H1 (cell line): Measurements from ENCODE around the gene TAS2R31. TPM values are rescaled to one million over a fixed set of nuclear protein-coding genes. Genes with fewer than 3 reads are reported as not detected.

Experiments used
- CTCF ChIA-PET: fragments of 300-600 bp; sonication (Branson Sonifier 250); formaldehyde crosslinking; loops from one replicate; lab custom pipeline; 2021; ENCODE audit not compliant: partially characterized antibody; lab: Charles Lee
- POLR2A ChIA-PET: fragments of 300-600 bp; sonication (Branson Sonifier 250); formaldehyde crosslinking; loops from one replicate; lab custom pipeline; 2021; ENCODE audit warnings: inconsistent platforms; ENCODE audit not compliant: partially characterized antibody; lab: Charles Lee
- DNase-seq, 2 experiments: peaks; one replicate each; pipeline versions ENCODE4 v3.0.0 to v3.0.0-alpha.2; 2010 to 2022; ENCODE audit warnings: low spot score in 2 of 2, low read depth in 1 of 2, mixed read lengths in 1 of 2
- FAIRE-seq: peaks from 2 replicates; lab custom pipeline; 2011; peaks lifted over from hg19 to GRCh38; lab: Jason Lieb, UNC
- H2AFZ ChIP-seq: 2 replicates; pipeline ENCODE4 v1.8.1; 2012; ENCODE audit warnings: low read length, inconsistent platforms
- H2AK5ac ChIP-seq: 2 replicates; pipeline ENCODE4 v1.6.1; 2013; ENCODE audit warnings: low read depth, low read length
- H2BK120ac ChIP-seq: replicated peaks from 2 replicates; pipeline ENCODE3; 2013; ENCODE audit warnings: low read depth, low read length, inconsistent platforms
- H2BK12ac ChIP-seq: 2 replicates; pipeline ENCODE4 v1.6.1; 2013; ENCODE audit warnings: low read depth, low read length
- H2BK15ac ChIP-seq: 2 replicates; pipeline ENCODE4 v1.6.1; 2013; ENCODE audit warnings: low read length
- H2BK20ac ChIP-seq: 2 replicates; pipeline ENCODE4 v1.6.1; 2013; ENCODE audit warnings: low read length
- H2BK5ac ChIP-seq: 2 replicates; pipeline ENCODE4 v1.6.1; 2013; ENCODE audit warnings: low read depth, low read length
- H3K14ac ChIP-seq: 2 replicates; pipeline ENCODE4 v1.6.1; 2013; ENCODE audit warnings: inconsistent platforms; ENCODE audit not compliant: insufficient read length
- H3K18ac ChIP-seq: 2 replicates; pipeline ENCODE4 v1.6.1; 2013; ENCODE audit warnings: low read length; ENCODE audit errors: extremely low read depth
- H3K23ac ChIP-seq: 2 replicates; pipeline ENCODE4 v1.6.1; 2013; ENCODE audit warnings: inconsistent platforms; ENCODE audit not compliant: insufficient read length
- H3K23me2 ChIP-seq: 2 replicates; pipeline ENCODE4 v1.6.1; 2013; ENCODE audit warnings: low read depth, low read length
- H3K27ac ChIP-seq: 2 replicates; pipeline ENCODE4 v1.6.1; 2011; ENCODE audit warnings: low read depth, low read length, inconsistent platforms
- H3K27me3 ChIP-seq, 4 experiments: replicated peaks in 1 of 4; 1 replicate in 1 of 4; 2 replicates in 3 of 4; pipeline versions ENCODE4 v1.6.1 to v1.8.1; 2011 to 2013; ENCODE audit warnings: low read length in 3 of 4, mild to moderate bottlenecking in 3 of 4, inconsistent platforms in 2 of 4, mixed read lengths in 2 of 4, moderate library complexity in 1 of 4; ENCODE audit not compliant: control insufficient read depth in 3 of 4, insufficient read depth in 3 of 4; ENCODE audit errors: extremely low read depth in 1 of 4
- H3K36me3 ChIP-seq, 4 experiments: 2 replicates each; pipeline versions ENCODE4 v1.6.1 to v1.8.1; 2011 to 2013; ENCODE audit warnings: mild to moderate bottlenecking in 4 of 4, low read length in 3 of 4, moderate library complexity in 2 of 4, control low read depth in 1 of 4, inconsistent platforms in 1 of 4; ENCODE audit not compliant: insufficient read depth in 4 of 4, control insufficient read depth in 2 of 4
- H3K4ac ChIP-seq: replicated peaks from 2 replicates; pipeline ENCODE3; 2013; ENCODE audit warnings: low read length, low read depth, mixed read lengths, inconsistent platforms; ENCODE audit not compliant: insufficient read length
- H3K4me1 ChIP-seq, 4 experiments: replicated peaks in 1 of 4; 1 replicate in 1 of 4; 2 replicates in 3 of 4; pipeline versions ENCODE4 v1.6.1 to v1.8.1; 2011 to 2013; ENCODE audit warnings: low read length in 3 of 4, inconsistent platforms in 2 of 4, mixed read lengths in 1 of 4; ENCODE audit not compliant: insufficient read depth in 4 of 4, control insufficient read depth in 3 of 4
- H3K4me2 ChIP-seq, 2 experiments: 2 replicates each; pipeline versions ENCODE4 v1.6.1 to v1.8.1; 2011 to 2013; ENCODE audit warnings: low read depth in 2 of 2, low read length in 2 of 2, control low read depth in 1 of 2, inconsistent platforms in 1 of 2, mild to moderate bottlenecking in 1 of 2; ENCODE audit not compliant: insufficient read depth in 1 of 2
- H3K4me3 ChIP-seq, 4 experiments: fragments of 200-600, 300-600 bp in 1 of 4; sonication (generic), shearing (Covaris generic), sonication (Bioruptor Twin) in 1 of 4; 2 replicates each; pipeline versions ENCODE4 v1.5.1 to v1.8.1; 2011 to 2016; ENCODE audit warnings: low read length in 4 of 4, low read depth in 3 of 4, control low read depth in 2 of 4, inconsistent platforms in 2 of 4, mild to moderate bottlenecking in 2 of 4, mixed read lengths in 1 of 4, moderate library complexity in 1 of 4; ENCODE audit not compliant: insufficient read depth in 2 of 4; ENCODE audit errors: extremely low read depth in 1 of 4
- H3K56ac ChIP-seq: replicated peaks from 2 replicates; pipeline ENCODE3; 2013; ENCODE audit warnings: low read depth, mild to moderate bottlenecking, mixed read lengths, low read length, inconsistent platforms; ENCODE audit not compliant: insufficient read length
- H3K79me1 ChIP-seq: 2 replicates; pipeline ENCODE4 v1.6.1; 2013; ENCODE audit warnings: low read depth, low read length, control low read depth
- H3K79me2 ChIP-seq, 2 experiments: 2 replicates each; pipeline versions ENCODE4 v1.6.1 to v1.8.1; 2012 to 2013; ENCODE audit warnings: low read length in 2 of 2, mild to moderate bottlenecking in 2 of 2, inconsistent platforms in 1 of 2; ENCODE audit not compliant: insufficient read depth in 2 of 2, control insufficient read depth in 1 of 2
- H3K9ac ChIP-seq, 4 experiments: replicated peaks in 1 of 4; 1 replicate in 1 of 4; 2 replicates in 3 of 4; pipeline versions ENCODE4 v1.6.1 to v1.8.1; 2011 to 2013; ENCODE audit warnings: low read depth in 3 of 4, low read length in 3 of 4, control low read depth in 2 of 4, mild to moderate bottlenecking in 2 of 4, moderate library complexity in 2 of 4, inconsistent platforms in 1 of 4; ENCODE audit errors: extremely low read depth in 1 of 4
- H3K9me3 ChIP-seq, 2 experiments: 2 replicates each; pipeline versions ENCODE4 v1.6.1 to v1.8.1; 2012 to 2013; ENCODE audit warnings: mild to moderate bottlenecking in 2 of 2, moderate library complexity in 2 of 2, control low read depth in 1 of 2, inconsistent platforms in 1 of 2, low read depth in 1 of 2, low read length in 1 of 2, mixed read lengths in 1 of 2; ENCODE audit not compliant: insufficient read depth in 2 of 2
- H4K20me1 ChIP-seq, 2 experiments: replicated peaks in 1 of 2; 2 replicates each; pipeline versions ENCODE3 to v1.8.1; 2011 to 2013; ENCODE audit warnings: inconsistent platforms in 2 of 2, low read length in 2 of 2, mild to moderate bottlenecking in 1 of 2; ENCODE audit not compliant: insufficient read depth in 2 of 2, control insufficient read depth in 1 of 2
- H4K5ac ChIP-seq: 2 replicates; pipeline ENCODE4 v1.6.1; 2013; ENCODE audit warnings: low read length, low read depth, mixed read lengths, inconsistent platforms; ENCODE audit not compliant: insufficient read length
- H4K8ac ChIP-seq: 2 replicates; pipeline ENCODE4 v1.8.0; 2013; ENCODE audit warnings: mild to moderate bottlenecking, moderate library complexity, low read length, inconsistent platforms; ENCODE audit not compliant: insufficient read depth; ENCODE audit errors: extremely low read depth
- H4K91ac ChIP-seq: replicated peaks from 2 replicates; pipeline ENCODE3; 2013; ENCODE audit warnings: low read length, mixed read lengths, inconsistent platforms; ENCODE audit not compliant: insufficient read length
- GABPA ChIP-seq: IDR thresholded peaks from 2 replicates; pipeline ENCODE4 v1.6.1; 2011; ENCODE audit warnings: mild to moderate bottlenecking, low read length, moderate library complexity, borderline replicate concordance; ENCODE audit not compliant: insufficient read depth
- whole genome bisulfite sequencing, 2 experiments: shearing (Covaris generic) in 1 of 2; methylation state at CpG; one replicate each; pipeline versions ENCODE4 v1.1.6 to v1.1.7; 2013 to 2015; ENCODE audit warnings: low lambda C conversion rate in 2 of 2, mixed read lengths in 2 of 2, inconsistent platforms in 1 of 2, low coverage in 1 of 2, missing lambda C conversion rate in 1 of 2; ENCODE audit not compliant: insufficient replicate concordance in 2 of 2, insufficient coverage in 1 of 2, insufficient read length in 1 of 2; ENCODE audit errors: extremely low coverage in 1 of 2, missing lambda C conversion rate in 1 of 2; 5-methylcytosine and 5-hydroxymethylcytosine counted together
- polyA plus RNA-seq, 7 experiments: library from polyadenylated mRNA; depleted of rRNA in 3 of 7; stranded (reverse) in 5 of 7; unstranded in 2 of 7; fragments of >200 nt in 5 of 7; fragments of 200-250 nt in 2 of 7; gene quantifications; 1 replicate in 5 of 7; 2 replicates in 1 of 7; 4 replicates in 1 of 7; pipeline versions ENCODE4 v1.2.1 to v1.2.3, GENCODE V29; 2011 to 2013; ENCODE audit warnings: missing spikeins in 2 of 7, mixed read lengths in 2 of 7
- total RNA-seq: library from RNA; stranded (reverse); fragmentation: NEBNext Ultra II Directional; extraction: Animal tissue kit (Norgen Biotek cat#: 25700); gene quantifications from 2 replicates; pipeline ENCODE4 v1.2.1, GENCODE V29; 2021

Gene TAS2R31
- total and polyA plus RNA-seq, 2 of the 8 experiments (the other 6 are each of a cell fraction or from before 2014, with no cell fraction given) = 0.24 to 1.4 TPM

GRCh38 chr12:10989107-10989506 lies 42.1 kb downstream of the TAS2R31 start:
- no peak overlapping the region for H3K18ac ChIP-seq
- whole genome bisulfite sequencing, 2 experiments = 91% methylated on average over 2 of the region's 2 CpGs; no CpG with 5 or more reads in 1 of the 2 experiments
- no peak overlapping the region for H4K5ac ChIP-seq
- no peaks in the 10 kb centered on the region; a peak in 1 of 8 replicates for H3K36me3 ChIP-seq
- ChIA-PET POLR2A (no interaction called here), CTCF (no interaction called here)
- H3K27me3 ChIP-seq = no peaks in the 10 kb centered on the region
- peaks cover 0 to 3% of the 10 kb centered on the region in 2 experiments for H4K20me1 ChIP-seq
- H3K23ac ChIP-seq = no peak overlapping the region
- H3K23me2 ChIP-seq = no peaks in the 10 kb centered on the region
- H3K4me1 ChIP-seq = no peaks in the 10 kb centered on the region
- FAIRE-seq (no peak), DNase-seq (no peak)
- H3K4ac ChIP-seq = no peak overlapping the region
- no peak overlapping the region for H2BK15ac ChIP-seq
- H2BK120ac ChIP-seq = no peak overlapping the region
- H4K91ac ChIP-seq = no peak overlapping the region
- H3K9me3 ChIP-seq = no peaks in the 10 kb centered on the region
- no peak overlapping the region for H2BK20ac ChIP-seq
- H3K4me3 ChIP-seq = no peak overlapping the region
- H3K9ac ChIP-seq = no peak overlapping the region
- H3K79me1 ChIP-seq = no peaks in the 10 kb centered on the region
- H2AK5ac ChIP-seq = no peak overlapping the region
- no peak overlapping the region for H2BK5ac ChIP-seq
- no peak overlapping the region for H3K14ac ChIP-seq
- H2AFZ ChIP-seq = no peak overlapping the region
- no peak overlapping the region for H3K56ac ChIP-seq
- H3K27ac ChIP-seq = no peak overlapping the region
- H2BK12ac ChIP-seq = no peak overlapping the region
- H4K8ac ChIP-seq = no peak overlapping the region
- H3K79me2 ChIP-seq = no peaks in the 10 kb centered on the region
- H3K4me2 ChIP-seq = no peak overlapping the region
- no peak for TF ChIP-seq GABPA
